AG09319 (cell line): Measurements from ENCODE around the gene CBX2.

Source experiments
- DNase-seq: peaks from one replicate; pipeline ENCODE4 v3.0.0-alpha.2; 2010; ENCODE audit warnings: low read depth; ENCODE audit errors: extremely low read depth
- TF ChIP-seq, protein P1 (sequence below): IDR thresholded peaks from 2 replicates; pipeline ENCODE4 v1.5.1; 2011; ENCODE audit warnings: low read depth, mild to moderate bottlenecking, inconsistent platforms, low read length, moderate library complexity

CBX2 gene

GRCh38 chr17:79834565-79835469 is 56.9 kb downstream of the CBX2 start:
- TF ChIP-seq, protein P1, sequence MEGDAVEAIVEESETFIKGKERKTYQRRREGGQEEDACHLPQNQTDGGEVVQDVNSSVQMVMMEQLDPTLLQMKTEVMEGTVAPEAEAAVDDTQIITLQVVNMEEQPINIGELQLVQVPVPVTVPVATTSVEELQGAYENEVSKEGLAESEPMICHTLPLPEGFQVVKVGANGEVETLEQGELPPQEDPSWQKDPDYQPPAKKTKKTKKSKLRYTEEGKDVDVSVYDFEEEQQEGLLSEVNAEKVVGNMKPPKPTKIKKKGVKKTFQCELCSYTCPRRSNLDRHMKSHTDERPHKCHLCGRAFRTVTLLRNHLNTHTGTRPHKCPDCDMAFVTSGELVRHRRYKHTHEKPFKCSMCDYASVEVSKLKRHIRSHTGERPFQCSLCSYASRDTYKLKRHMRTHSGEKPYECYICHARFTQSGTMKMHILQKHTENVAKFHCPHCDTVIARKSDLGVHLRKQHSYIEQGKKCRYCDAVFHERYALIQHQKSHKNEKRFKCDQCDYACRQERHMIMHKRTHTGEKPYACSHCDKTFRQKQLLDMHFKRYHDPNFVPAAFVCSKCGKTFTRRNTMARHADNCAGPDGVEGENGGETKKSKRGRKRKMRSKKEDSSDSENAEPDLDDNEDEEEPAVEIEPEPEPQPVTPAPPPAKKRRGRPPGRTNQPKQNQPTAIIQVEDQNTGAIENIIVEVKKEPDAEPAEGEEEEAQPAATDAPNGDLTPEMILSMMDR: peak; percentile 64
- DNase-seq: no peak

DNA sequence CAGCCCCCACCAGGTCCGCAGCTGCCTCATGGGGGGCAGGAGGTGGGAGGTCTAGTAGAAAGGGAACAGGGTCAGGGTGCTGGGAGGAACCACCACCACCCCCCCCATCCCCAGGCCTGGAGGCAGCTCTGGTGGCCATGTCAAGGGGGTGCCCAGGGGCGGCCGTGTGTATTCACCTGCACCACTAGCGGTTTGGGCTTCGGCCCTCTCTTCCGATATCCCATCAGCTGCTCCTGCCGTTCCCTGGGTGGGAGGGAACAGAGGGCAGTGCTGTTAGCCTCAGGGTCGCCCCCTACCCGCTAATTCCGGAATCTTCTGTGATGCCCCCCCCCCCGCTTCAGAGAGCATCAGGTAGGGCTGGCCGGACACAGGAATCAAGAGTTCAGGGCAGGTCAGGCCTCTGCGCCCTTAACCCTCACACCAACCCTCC is 57.5 kb downstream of the CBX2 start:
- DNase-seq: no peak
- TF ChIP-seq, protein P1: no peak; the same call in 1 of the 2 replicates

DNA sequence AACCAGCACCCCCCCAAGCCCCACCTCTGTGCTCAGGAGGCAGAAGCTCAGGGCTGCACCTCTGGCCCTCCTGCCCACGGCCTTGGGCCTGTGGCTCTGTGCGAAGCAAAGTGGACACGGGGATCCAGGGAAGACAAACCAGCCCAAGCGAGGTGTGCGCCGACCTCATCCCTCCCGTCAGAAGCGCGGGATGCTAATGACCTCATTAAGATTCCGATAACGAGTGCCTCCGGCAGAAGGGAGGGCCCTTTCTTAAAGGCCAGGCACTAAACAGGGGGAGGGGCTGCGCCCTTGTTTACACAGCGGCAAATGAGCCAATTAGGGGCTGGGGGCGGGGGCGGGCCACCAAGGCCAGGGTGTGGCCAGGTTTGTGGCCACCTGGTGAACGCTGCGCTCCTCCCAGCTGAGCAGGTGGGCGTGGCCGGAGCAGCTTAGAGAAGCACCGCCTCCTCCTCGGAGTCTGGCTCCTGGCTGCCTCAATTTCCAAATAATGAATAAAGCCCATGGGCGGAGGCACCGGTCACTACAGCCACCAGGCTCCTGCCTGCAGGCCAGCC is 58.1 kb downstream of the CBX2 start:
- TF ChIP-seq, protein P1: no peak
- no peak for DNase-seq

GRCh38 chr17:79836510-79836971 is 58.6 kb downstream of the CBX2 start:
- TF ChIP-seq, protein P1: no peak

GRCh38 chr17:79836972-79837887 is 59.3 kb downstream of the CBX2 start:
- TF ChIP-seq, protein P1: peak; percentile 5; the same call in 1 of the 2 replicates
- DNase-seq: no peak

More at GRCh38 chr17:79836510-79836971, 58.6 kb downstream of the CBX2 start:
- no peak for DNase-seq
